MM.1S (cell line): ENCODE data around the gene NTRK1.

Source experiments
- DNase-seq: peaks from one replicate; pipeline ENCODE4 v3.0.0-alpha.2; 2015
- H2AFZ ChIP-seq: fragments of 300-600 bp; sonication (generic); 2 replicates; pipeline ENCODE4 v1.6.0; 2016; ENCODE audit warnings: antibody characterized with exemption, low read length
- H3F3A ChIP-seq: fragments of 300-600 bp; sonication (generic); 2 replicates; pipeline ENCODE4 v1.6.1; 2016; ENCODE audit warnings: mild to moderate bottlenecking, antibody characterized with exemption, low read length, moderate library complexity, mixed read lengths; ENCODE audit not compliant: insufficient read depth
- H3K27ac ChIP-seq: fragments of 300-600 bp; sonication (generic); 2 replicates; pipeline ENCODE4 v1.5.1; 2016; ENCODE audit warnings: mild to moderate bottlenecking, low read length
- H3K27me3 ChIP-seq: fragments of 300-600 bp; sonication (generic); replicated peaks from 2 replicates; pipeline ENCODE4 v1.6.0; 2016; ENCODE audit warnings: low read length; ENCODE audit not compliant: insufficient read depth
- H3K36me3 ChIP-seq: fragments of 300-600 bp; sonication (generic); replicated peaks from 2 replicates; pipeline ENCODE4 v1.6.1; 2016; ENCODE audit warnings: mild to moderate bottlenecking, low read length, mixed read lengths; ENCODE audit not compliant: insufficient read depth
- H3K4me1 ChIP-seq: fragments of 300-600 bp; sonication (generic); 2 replicates; pipeline ENCODE4 v1.6.1; 2016; ENCODE audit warnings: low read length, mixed read lengths
- H3K4me2 ChIP-seq: fragments of 300-600 bp; sonication (generic); 2 replicates; pipeline ENCODE4 v1.6.0; 2016; ENCODE audit warnings: low read depth, low read length
- H3K4me3 ChIP-seq: fragments of 300-600 bp; sonication (generic); 2 replicates; pipeline ENCODE4 v1.5.1; 2016; ENCODE audit warnings: low read length, mixed read lengths
- H3K79me2 ChIP-seq: fragments of 300-600 bp; sonication (generic); 2 replicates; pipeline ENCODE4 v1.6.1; 2016; ENCODE audit warnings: mixed run types, low read length, mixed read lengths
- H3K9ac ChIP-seq: fragments of 300-600 bp; sonication (generic); 2 replicates; pipeline ENCODE4 v1.6.1; 2016; ENCODE audit warnings: low read length, mixed read lengths
- H3K9me2 ChIP-seq: fragments of 300-600 bp; sonication (generic); replicated peaks from 2 replicates; pipeline ENCODE4 v1.6.1; 2016; ENCODE audit warnings: mild to moderate bottlenecking, low read length, mixed read lengths; ENCODE audit not compliant: insufficient read depth
- H3K9me3 ChIP-seq: fragments of 300-600 bp; sonication (generic); replicated peaks from 2 replicates; pipeline ENCODE4 v1.6.1; 2016; ENCODE audit warnings: mild to moderate bottlenecking, low read length, mixed read lengths; ENCODE audit not compliant: insufficient read depth
- H4K20me1 ChIP-seq: fragments of 300-600 bp; sonication (generic); 2 replicates; pipeline ENCODE4 v1.6.1; 2016; ENCODE audit warnings: mild to moderate bottlenecking, low read length, moderate library complexity, mixed read lengths; ENCODE audit not compliant: insufficient read depth
- EZH2 ChIP-seq: fragments of 300-600 bp; sonication (generic); optimal IDR thresholded peaks from 2 replicates; pipeline ENCODE3; 2017; ENCODE audit warnings: low read depth, mild to moderate bottlenecking, antibody characterized with exemption, low read length, mixed read lengths
- EZH2phosphoT487 ChIP-seq: fragments of 300-600 bp; sonication (generic); IDR thresholded peaks from 2 replicates; pipeline ENCODE4 v1.6.1; 2018; ENCODE audit warnings: antibody characterized with exemption, low read length
- TF ChIP-seq, protein P1 (sequence below): fragments of 300-600 bp; sonication (generic); IDR thresholded peaks from 2 replicates; pipeline ENCODE4 v1.5.1; 2016; ENCODE audit warnings: antibody characterized with exemption, low read length, mixed read lengths

Gene NTRK1

GRCh38 chr1:156866249-156866909 lies 5.7 kb downstream of the NTRK1 start:
- Histone ChIP-seq H2AFZ (no peak overlapping the region), H3K79me2 (no peaks in the 10 kb centered on the region), H3K9me3 (no peaks in the 10 kb centered on the region), H3K36me3 (no peaks in the 10 kb centered on the region), H3K4me2 (no peak overlapping the region), H3K4me3 (no peak overlapping the region), H3K4me1 (peaks cover 6% of the 10 kb centered on the region; the same call in 1 of the 2 replicates), H3F3A (no peaks in the 10 kb centered on the region), H3K9me2 (no peaks in the 10 kb centered on the region), H4K20me1 (no peaks in the 10 kb centered on the region), H3K27ac (no peak overlapping the region), H3K27me3 (peaks cover 41% of the 10 kb centered on the region), H3K9ac (no peak overlapping the region)
- TF ChIP-seq EZH2 = no peak
- no peak for TF ChIP-seq EZH2phosphoT487
- TF ChIP-seq, protein P1, sequence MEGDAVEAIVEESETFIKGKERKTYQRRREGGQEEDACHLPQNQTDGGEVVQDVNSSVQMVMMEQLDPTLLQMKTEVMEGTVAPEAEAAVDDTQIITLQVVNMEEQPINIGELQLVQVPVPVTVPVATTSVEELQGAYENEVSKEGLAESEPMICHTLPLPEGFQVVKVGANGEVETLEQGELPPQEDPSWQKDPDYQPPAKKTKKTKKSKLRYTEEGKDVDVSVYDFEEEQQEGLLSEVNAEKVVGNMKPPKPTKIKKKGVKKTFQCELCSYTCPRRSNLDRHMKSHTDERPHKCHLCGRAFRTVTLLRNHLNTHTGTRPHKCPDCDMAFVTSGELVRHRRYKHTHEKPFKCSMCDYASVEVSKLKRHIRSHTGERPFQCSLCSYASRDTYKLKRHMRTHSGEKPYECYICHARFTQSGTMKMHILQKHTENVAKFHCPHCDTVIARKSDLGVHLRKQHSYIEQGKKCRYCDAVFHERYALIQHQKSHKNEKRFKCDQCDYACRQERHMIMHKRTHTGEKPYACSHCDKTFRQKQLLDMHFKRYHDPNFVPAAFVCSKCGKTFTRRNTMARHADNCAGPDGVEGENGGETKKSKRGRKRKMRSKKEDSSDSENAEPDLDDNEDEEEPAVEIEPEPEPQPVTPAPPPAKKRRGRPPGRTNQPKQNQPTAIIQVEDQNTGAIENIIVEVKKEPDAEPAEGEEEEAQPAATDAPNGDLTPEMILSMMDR = no peak
- no peak for DNase-seq

DNA sequence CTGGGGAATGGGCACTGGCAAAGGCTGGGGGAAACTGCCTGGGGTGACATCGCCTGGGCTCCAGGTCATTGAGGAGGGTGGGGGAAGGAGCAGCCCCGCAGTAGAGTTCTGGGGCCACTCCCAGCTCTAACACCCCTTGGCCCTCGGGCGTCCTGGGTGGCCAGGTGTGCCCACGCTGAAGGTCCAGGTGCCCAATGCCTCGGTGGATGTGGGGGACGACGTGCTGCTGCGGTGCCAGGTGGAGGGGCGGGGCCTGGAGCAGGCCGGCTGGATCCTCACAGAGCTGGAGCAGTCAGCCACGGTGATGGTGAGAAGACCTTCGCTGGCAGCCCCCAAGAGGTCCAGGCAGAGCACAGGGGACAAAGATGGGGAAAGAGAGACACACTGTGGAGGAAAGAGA lies 7.7 kb downstream of the NTRK1 start:
- Histone ChIP-seq H3K27ac (no peak overlapping the region), H2AFZ (no peak overlapping the region), H3K36me3 (no peaks in the 10 kb centered on the region), H3K4me3 (no peak overlapping the region), H3K4me2 (no peak overlapping the region), H3K9me3 (no peaks in the 10 kb centered on the region), H4K20me1 (no peaks in the 10 kb centered on the region), H3F3A (no peaks in the 10 kb centered on the region), H3K79me2 (no peaks in the 10 kb centered on the region), H3K9ac (no peak overlapping the region), H3K4me1 (peaks cover 4% of the 10 kb centered on the region; the same call in 1 of the 2 replicates), H3K9me2 (no peaks in the 10 kb centered on the region), H3K27me3 (peaks cover 36% of the 10 kb centered on the region)
- TF ChIP-seq, protein P1 = no peak
- no peak for TF ChIP-seq EZH2phosphoT487
- TF ChIP-seq EZH2 = no peak
- no peak for DNase-seq

DNA sequence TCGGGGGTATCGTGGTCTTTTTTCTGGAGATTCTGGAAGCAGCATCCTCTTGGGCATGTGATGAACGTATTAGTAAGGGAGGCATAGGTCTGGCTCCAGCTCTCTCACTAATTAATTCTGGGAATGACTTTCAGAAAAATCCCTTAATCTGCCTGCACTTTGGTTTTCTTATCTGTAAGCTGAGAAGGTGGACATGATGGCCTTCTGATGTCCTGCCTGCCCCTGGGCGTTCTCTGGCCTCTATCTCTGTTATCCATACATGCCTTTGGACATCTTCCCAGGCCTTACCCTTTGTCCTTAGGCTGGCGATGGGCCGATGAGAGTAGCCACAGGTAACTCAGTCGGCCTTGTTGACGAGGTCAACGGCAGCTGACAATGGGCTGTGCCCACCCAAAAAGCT lies 8.8 kb downstream of the NTRK1 start:
- H3K4me2 ChIP-seq = no peak overlapping the region
- H3F3A ChIP-seq = no peaks in the 10 kb centered on the region
- H4K20me1 ChIP-seq = no peaks in the 10 kb centered on the region
- no peaks in the 10 kb centered on the region for H3K4me1 ChIP-seq
- no peaks in the 10 kb centered on the region for H3K9me2 ChIP-seq
- peaks cover 43% of the 10 kb centered on the region for H3K27me3 ChIP-seq
- no peak for DNase-seq
- no peaks in the 10 kb centered on the region for H3K79me2 ChIP-seq
- no peak overlapping the region for H3K9ac ChIP-seq
- H3K4me3 ChIP-seq = no peak overlapping the region
- no peaks in the 10 kb centered on the region for H3K36me3 ChIP-seq
- no peak overlapping the region for H2AFZ ChIP-seq
- no peak overlapping the region for H3K27ac ChIP-seq
- TF ChIP-seq EZH2 = no peak
- TF ChIP-seq, protein P1 = no peak
- TF ChIP-seq EZH2phosphoT487 = no peak
- H3K9me3 ChIP-seq = no peaks in the 10 kb centered on the region
